OCI-LY7 (cell line): ENCODE results near the gene STK16. TPM values are rescaled to one million over a fixed set of nuclear protein-coding genes. Genes with fewer than 3 reads are reported as not detected.

Experiments used
- BruUV-seq: library from RNA; stranded (reverse); fragments of 400-500 nt; replicated peaks from 2 replicates; lab custom pipeline; 2021; lab: Mats Ljungman, UMichigan
- CTCF ChIA-PET: fragments of 300-600 bp; sonication (Branson Sonifier 250); formaldehyde crosslinking; loops from one replicate; lab custom pipeline; 2022; ENCODE audit warnings: antibody characterized with exemption; ENCODE audit not compliant: unreplicated experiment; lab: Charles Lee
- POLR2A ChIA-PET: fragments of 300-600 bp; sonication (Branson Sonifier 250); formaldehyde crosslinking; loops from one replicate; lab custom pipeline; 2022; ENCODE audit warnings: antibody characterized with exemption; lab: Charles Lee
- DNase-seq: peaks from one replicate; pipeline ENCODE4 v3.0.0-alpha.2; 2015; ENCODE audit warnings: low spot score
- H2AFZ ChIP-seq: fragments of 200-600 bp; sonication (generic), shearing (Covaris generic); 2 replicates; pipeline ENCODE4 v1.6.1; 2014; ENCODE audit warnings: mild to moderate bottlenecking, antibody characterized with exemption, low read length, moderate library complexity
- H3K27ac ChIP-seq: fragments of 200-600 bp; sonication (generic); 2 replicates; pipeline ENCODE4 v1.5.1; 2014; ENCODE audit warnings: mixed run types, low read depth, mild to moderate bottlenecking, moderate library complexity, low read length, inconsistent platforms; ENCODE audit not compliant: poor library complexity, severe bottlenecking
- H3K36me3 ChIP-seq: fragments of 200-600 bp; sonication (generic); 2 replicates; pipeline ENCODE4 v1.6.1; 2014; ENCODE audit warnings: mild to moderate bottlenecking, antibody characterized with exemption, low read length, moderate library complexity, mixed read lengths; ENCODE audit not compliant: insufficient read depth
- H3K4me1 ChIP-seq: fragments of 200-600 bp; sonication (generic); 2 replicates; pipeline ENCODE4 v1.5.1; 2014; ENCODE audit warnings: mild to moderate bottlenecking, low read length; ENCODE audit not compliant: insufficient read depth, poor library complexity, severe bottlenecking
- H3K4me2 ChIP-seq: fragments of 200-600 bp; sonication (generic); 2 replicates; pipeline ENCODE4 v1.6.1; 2014; ENCODE audit warnings: mild to moderate bottlenecking, low read length
- H3K4me3 ChIP-seq: fragments of 200-600 bp; sonication (generic); 2 replicates; pipeline ENCODE4 v1.5.1; 2014; ENCODE audit warnings: mild to moderate bottlenecking, low read depth, low read length; ENCODE audit not compliant: poor library complexity, severe bottlenecking
- H3K79me2 ChIP-seq: fragments of 200-600 bp; sonication (generic); 2 replicates; pipeline ENCODE4 v1.6.1; 2016; ENCODE audit warnings: low read depth, mild to moderate bottlenecking, low read length, moderate library complexity, mixed read lengths; ENCODE audit not compliant: insufficient read depth
- H3K9me2 ChIP-seq: fragments of 200-600 bp; sonication (generic); 2 replicates; pipeline ENCODE4 v1.6.1; 2016; ENCODE audit warnings: mild to moderate bottlenecking, low read length, mixed read lengths; ENCODE audit not compliant: insufficient read depth
- H3K9me3 ChIP-seq: fragments of 200-600 bp; sonication (generic); 2 replicates; pipeline ENCODE4 v1.6.1; 2014; ENCODE audit warnings: mild to moderate bottlenecking, mixed run types, low read length, mixed read lengths
- H4K20me1 ChIP-seq: fragments of 200-600 bp; sonication (generic); 2 replicates; pipeline ENCODE4 v1.6.1; 2014; ENCODE audit warnings: mild to moderate bottlenecking, antibody characterized with exemption, low read length, moderate library complexity, mixed read lengths; ENCODE audit not compliant: insufficient read depth
- CTCF ChIP-seq: fragments of 200-600 bp; sonication (generic); conservative IDR thresholded peaks from 2 replicates; pipeline ENCODE4 v1.5.1; 2014; ENCODE audit warnings: mild to moderate bottlenecking, antibody characterized with exemption, low read length, moderate library complexity, mixed read lengths
- EZH2phosphoT487 ChIP-seq: fragments of 200-600 bp; sonication (generic); IDR thresholded peaks from 2 replicates; pipeline ENCODE4 v1.6.1; 2018; ENCODE audit warnings: low read depth, borderline replicate concordance, mild to moderate bottlenecking, mixed run types, antibody characterized with exemption, low read length, moderate library complexity, mixed read lengths
- intact Hi-C: fragments of 100-400 bp; cut with micrococcal nuclease; formaldehyde crosslinking; loops from one replicate; pipeline ENCODE4 v1.10.0; 2022; ENCODE audit not compliant: unreplicated experiment
- total RNA-seq, 2 experiments: library from RNA; depleted of rRNA in 1 of 2; stranded (reverse); fragments of >200 nt in 1 of 2; shearing (Covaris generic) in 1 of 2; gene quantifications; 2 replicates each; pipeline ENCODE4 v1.2.3, GENCODE V29; 2014 to 2022

STK16 gene
- total RNA-seq, 2 experiments from 2014 or later = 23.4 to 39.5 TPM

DNA sequence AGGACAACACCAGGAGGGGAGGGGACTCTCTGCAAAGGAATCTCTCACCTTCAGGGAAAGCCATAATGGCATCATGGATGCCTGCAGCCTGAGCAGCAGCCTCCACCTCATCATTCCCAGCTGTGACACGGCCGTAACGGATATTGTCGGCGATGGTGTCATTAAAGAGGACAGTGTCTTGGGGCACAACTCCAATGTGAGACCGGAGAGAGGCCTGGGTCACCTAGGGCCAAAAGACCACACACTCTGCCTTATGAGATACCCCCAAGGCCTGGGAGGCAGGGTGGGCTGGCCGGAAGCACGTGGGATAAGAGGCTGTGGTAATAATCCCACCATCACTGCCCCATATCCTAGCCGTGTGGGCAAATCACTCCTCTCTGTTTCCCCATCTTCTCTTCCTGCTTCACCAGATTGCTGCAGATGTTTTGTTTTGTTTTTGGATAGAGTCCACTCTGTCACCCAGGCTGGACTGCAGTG, 34.4 kb upstream of the STK16 start:
- intact Hi-C loops = loop anchor here (1.0 kb wide), 1 partner anchor 51 kb away; the partner anchor contains the start of gene NHEJ1
- H3K27ac ChIP-seq = peak overlapping the region; percentile 13
- peaks cover 13% of the 10 kb centered on the region for H3K4me1 ChIP-seq
- BruUV-seq = no TSS peak
- TF ChIP-seq CTCF = no peak
- TF ChIP-seq EZH2phosphoT487 = no peak
- H2AFZ ChIP-seq = no peak overlapping the region
- peaks cover 52% of the 10 kb centered on the region for H3K36me3 ChIP-seq
- H3K4me2 ChIP-seq = no peak overlapping the region
- H3K9me2 ChIP-seq = no peaks in the 10 kb centered on the region
- no peak for DNase-seq
- H3K9me3 ChIP-seq = no peaks in the 10 kb centered on the region
- POLR2A ChIA-PET = interaction anchor here (0.7 kb wide), 2 partner anchors 28 to 56 kb away, joined by 5 read pairs; no protein-coding TSS in a partner anchor
- H3K4me3 ChIP-seq = no peak overlapping the region
- peaks cover 4% of the 10 kb centered on the region; the same call in 1 of the 2 replicates for H3K79me2 ChIP-seq
- CTCF ChIA-PET = interaction anchor here (0.8 kb wide), 1 partner anchor 84 kb away, joined by 4 read pairs; no protein-coding TSS in a partner anchor
- H4K20me1 ChIP-seq = no peaks in the 10 kb centered on the region

GRCh38 chr2:219213026-219213415, 32.3 kb upstream of the STK16 start:
- DNase-seq = no peak
- Histone ChIP-seq H3K79me2 (no peaks in the 10 kb centered on the region), H2AFZ (no peak overlapping the region), H3K9me2 (no peaks in the 10 kb centered on the region), H3K9me3 (no peaks in the 10 kb centered on the region), H3K4me1 (peaks cover 7% of the 10 kb centered on the region), H3K4me3 (no peak overlapping the region), H4K20me1 (no peaks in the 10 kb centered on the region), H3K27ac (no peak overlapping the region), H3K4me2 (no peak overlapping the region), H3K36me3 (peaks cover 45% of the 10 kb centered on the region)
- ChIA-PET POLR2A (interaction anchor here (0.5 to 0.7 kb wide), 3 partner anchors 16 to 40 kb away, joined by 3 read pairs; partner anchors contain the start of genes ATG9A and TUBA4B), CTCF (no interaction called here)
- TF ChIP-seq CTCF (no peak), EZH2phosphoT487 (no peak)
- no TSS peak for BruUV-seq
- intact Hi-C loops = no loop called here

- Histone ChIP-seq H3K9me3 (no peaks in the 10 kb centered on the region), H4K20me1 (no peaks in the 10 kb centered on the region), H3K9me2 (no peaks in the 10 kb centered on the region), H3K79me2 (no peaks in the 10 kb centered on the region), H3K4me1 (peaks cover 10% of the 10 kb centered on the region), H3K27ac (no peak overlapping the region), H2AFZ (no peak overlapping the region), H3K4me2 (no peak overlapping the region), H3K4me3 (no peak overlapping the region), H3K36me3 (peaks cover 39% of the 10 kb centered on the region)
- no peak for TF ChIP-seq CTCF
- BruUV-seq = no TSS peak
- intact Hi-C loops = no loop called here
- ChIA-PET CTCF (no interaction called here), POLR2A (interaction anchor here (0.5 kb wide), 2 partner anchors 39 to 50 kb away, joined by 3 read pairs; partner anchors contain the start of gene TUBA4B)
- no peak for DNase-seq
These were observed 31.7 kb upstream of the STK16 start for GRCh38 chr2:219213486-219214071.
